ENCODE measurements around the gene IKZF1.

IKZF1 gene

GRCh38 chr7:50308532-50309385, 4.2 kb downstream of the IKZF1 start:
- no peak for DNase-seq (ENCODE audit: low spot score)

GRCh38 chr7:50309721-50310120, 5.2 kb downstream of the IKZF1 start:
- no peak for DNase-seq (ENCODE audit: low spot score)

- no peak for DNase-seq (ENCODE audit: low spot score)
These were observed 5.8 kb downstream of the IKZF1 start for GRCh38 chr7:50310361-50310760.

GRCh38 chr7:50310956-50311355, 6.4 kb downstream of the IKZF1 start:
- no peak for DNase-seq (ENCODE audit: low spot score)

- no peak for DNase-seq (ENCODE audit: low spot score)
These were observed 8.0 kb downstream of the IKZF1 start for GRCh38 chr7:50312250-50313162.

- peak; percentile 48 for DNase-seq (ENCODE audit: low spot score)
These were observed 10.5 kb downstream of the IKZF1 start for GRCh38 chr7:50314836-50315592.

GRCh38 chr7:50315739-50316671, 11.5 kb downstream of the IKZF1 start:
- no peak for DNase-seq (ENCODE audit: low spot score)

- DNase-seq (ENCODE audit: low spot score): no peak
These were observed 12.7 kb downstream of the IKZF1 start for GRCh38 chr7:50317221-50317678.

GRCh38 chr7:50317697-50318669, 13.5 kb downstream of the IKZF1 start:
- no peak for DNase-seq (ENCODE audit: low spot score)

GRCh38 chr7:50321487-50322067, 17.1 kb downstream of the IKZF1 start:
- DNase-seq (ENCODE audit: low spot score): no peak

GRCh38 chr7:50324113-50324512, 19.6 kb downstream of the IKZF1 start:
- DNase-seq (ENCODE audit: low spot score): no peak

- no peak for DNase-seq (ENCODE audit: low spot score)
These were observed 22.9 kb downstream of the IKZF1 start for GRCh38 chr7:50327443-50327842.

- DNase-seq (ENCODE audit: low spot score): no peak
These were observed 25.3 kb downstream of the IKZF1 start for GRCh38 chr7:50329775-50330174.

GRCh38 chr7:50330254-50330653, 25.7 kb downstream of the IKZF1 start:
- no peak for DNase-seq (ENCODE audit: low spot score)

- DNase-seq (ENCODE audit: low spot score): no peak
These were observed 26.2 kb downstream of the IKZF1 start for GRCh38 chr7:50330696-50331095.

GRCh38 chr7:50331564-50332208, 27.2 kb downstream of the IKZF1 start:
- DNase-seq (ENCODE audit: low spot score): no peak

- no peak for DNase-seq (ENCODE audit: low spot score)
These were observed 28.0 kb downstream of the IKZF1 start for GRCh38 chr7:50332241-50333165.

- DNase-seq (ENCODE audit: low spot score): no peak
These were observed 28.7 kb downstream of the IKZF1 start for GRCh38 chr7:50333221-50333651.
